Dendritic cell treated with granulocyte-macrophage colony-stimulating factor and Interleukin-4, amounts not matched to agents 40 ng/mL and 50 ng/mL, for 4 days (primary cell): ENCODE measurements around the gene ZNF615.
"Not testable (repeated sequence)": the region's sequence is repeated elsewhere in the genome, so short reads cannot be mapped to it uniquely, and the experiment has no call there.

Experiments used
- H3K27ac Mint-ChIP-seq: one replicate; pipeline ENCODE4 v1.8.0; 2022; ENCODE audit warnings: mild to moderate bottlenecking, mixed read lengths
- H3K27me3 Mint-ChIP-seq: one replicate; pipeline ENCODE4 v1.8.0; 2022; ENCODE audit warnings: mild to moderate bottlenecking, mixed read lengths
- H3K36me3 Mint-ChIP-seq: one replicate; pipeline ENCODE4 v1.8.0; 2022; ENCODE audit warnings: low read depth, mixed read lengths
- H3K4me1 Mint-ChIP-seq: one replicate; pipeline ENCODE4 v1.8.0; 2022; ENCODE audit warnings: low read depth, mixed read lengths
- H3K4me3 Mint-ChIP-seq: one replicate; pipeline ENCODE4 v1.8.0; 2022; ENCODE audit warnings: mild to moderate bottlenecking, moderate library complexity, mixed read lengths
- H3K9me3 Mint-ChIP-seq: one replicate; pipeline ENCODE4 v1.8.0; 2022; ENCODE audit warnings: mixed read lengths
- intact Hi-C: fragments of 100-400 bp; cut with micrococcal nuclease; formaldehyde crosslinking; loops from one replicate; pipeline ENCODE4 v1.15.0; 2022

Gene ZNF615

DNA sequence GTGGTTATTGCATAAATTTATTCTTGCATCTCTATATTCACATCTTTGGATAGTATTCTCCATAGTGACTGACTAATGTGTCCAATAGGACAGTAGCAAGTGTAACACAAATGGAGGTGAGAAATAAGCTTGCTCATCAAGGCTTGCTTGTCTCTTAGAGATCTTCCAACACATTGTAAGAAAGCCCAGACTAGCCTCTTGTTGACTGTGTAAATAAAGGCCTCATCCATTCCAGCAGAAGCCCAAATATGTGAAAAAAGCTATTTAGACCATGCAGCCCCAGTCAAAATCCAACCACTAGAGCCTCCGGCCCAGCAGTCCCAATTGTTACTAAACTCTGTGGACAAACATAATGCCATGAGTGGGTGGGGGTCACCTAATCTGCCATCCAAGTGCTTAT, 2.7 kb upstream of the ZNF615 start:
- Mint-ChIP-seq H3K4me1 (peaks cover 15% of the 10 kb centered on the region), H3K27me3 (no peaks in the 10 kb centered on the region), H3K27ac (no peak overlapping the region), H3K36me3 (peaks cover 63% of the 10 kb centered on the region), H3K9me3 (peaks cover 58% of the 10 kb centered on the region), H3K4me3 (no peak overlapping the region)
- intact Hi-C loops: no loop called here

DNA sequence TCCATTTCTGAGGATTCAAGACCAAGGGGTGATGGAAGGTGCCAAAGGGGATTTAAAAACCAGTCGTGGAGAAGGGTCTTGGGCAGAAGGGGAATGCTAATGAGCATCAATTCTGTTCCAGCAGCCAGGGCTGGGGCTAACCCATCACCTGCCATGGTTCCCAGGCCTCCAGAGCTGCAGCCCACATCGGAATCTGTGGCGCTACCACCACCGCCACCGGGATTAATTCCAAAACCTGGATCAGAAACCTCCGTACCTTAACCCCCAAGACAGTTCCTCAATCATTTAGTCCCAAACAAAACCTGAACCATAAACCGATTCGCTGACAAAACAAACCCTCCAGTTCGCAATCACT, 583 bp downstream of the ZNF615 start:
- Mint-ChIP-seq H3K27ac (peak overlapping the region; percentile 92), H3K9me3 (peaks cover 60% of the 10 kb centered on the region), H3K27me3 (no peaks in the 10 kb centered on the region), H3K4me1 (peaks cover 15% of the 10 kb centered on the region), H3K4me3 (peak overlapping the region; percentile 93), H3K36me3 (peaks cover 75% of the 10 kb centered on the region)
- intact Hi-C loops: loop anchor here (5.0 kb wide), 1 partner anchor 80 kb away; the partner anchor contains the start of gene ZNF613

DNA sequence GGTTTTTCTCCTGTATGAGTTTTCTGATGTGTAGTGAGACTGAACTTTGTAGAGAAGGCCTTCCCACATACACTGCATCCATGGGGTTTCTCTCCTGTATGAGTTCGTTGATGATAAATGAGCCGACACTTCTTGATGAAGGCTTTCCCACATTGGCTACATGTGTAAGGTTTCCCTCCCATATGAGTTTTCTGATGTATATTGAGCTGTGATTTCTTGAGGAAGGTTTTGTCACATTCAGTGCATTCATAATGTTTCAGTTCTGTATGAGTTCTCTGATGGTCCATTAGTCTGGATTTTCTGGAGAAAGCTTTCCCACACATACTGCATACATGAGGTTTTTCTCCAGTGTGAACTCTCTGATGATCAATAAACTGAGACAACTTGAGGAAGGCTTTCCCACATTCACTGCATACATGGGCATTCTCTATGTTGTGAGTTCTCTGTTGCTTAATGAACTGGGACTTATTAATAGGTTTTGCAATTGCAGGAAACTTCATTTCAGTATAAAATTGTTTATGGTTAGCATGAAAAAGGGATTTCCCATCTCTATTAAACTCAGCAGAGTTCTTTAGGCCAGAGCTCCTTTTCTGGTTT, 13.9 kb downstream of the ZNF615 start:
- Mint-ChIP-seq H3K27me3 (no peaks in the 10 kb centered on the region), H3K27ac (no peak overlapping the region), H3K4me1 (no peaks in the 10 kb centered on the region), H3K9me3 (peaks cover 96% of the 10 kb centered on the region), H3K4me3 (no peak overlapping the region), H3K36me3 (peaks cover 64% of the 10 kb centered on the region)
- intact Hi-C loops: no loop called here

DNA sequence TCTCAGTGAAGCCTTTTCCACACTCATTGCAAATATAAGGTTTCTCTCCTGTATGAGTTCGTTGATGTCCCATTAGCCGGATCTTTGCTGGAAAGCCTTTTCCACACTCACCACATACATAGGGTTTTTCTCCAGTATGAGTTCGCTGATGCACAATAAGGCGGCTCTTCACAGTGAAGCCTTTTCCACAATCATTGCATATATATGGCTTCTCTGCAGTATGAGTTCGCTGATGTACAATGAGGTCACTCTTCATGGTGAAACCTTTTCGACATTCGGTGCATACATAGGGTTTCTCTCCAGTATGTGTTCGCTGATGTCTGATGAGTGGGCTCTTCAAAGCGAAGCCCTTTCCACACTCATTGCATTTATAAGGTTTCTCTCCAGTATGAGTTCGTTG, 14.6 kb downstream of the ZNF615 start:
- Mint-ChIP-seq H3K27me3 (no peaks in the 10 kb centered on the region), H3K4me3 (no peak overlapping the region), H3K4me1 (no peaks in the 10 kb centered on the region), H3K36me3 (peaks cover 57% of the 10 kb centered on the region), H3K27ac (no peak overlapping the region), H3K9me3 (peaks cover 96% of the 10 kb centered on the region)
- intact Hi-C loops: no loop called here

GRCh38 chr19:51986309-51987291, 21.4 kb downstream of the ZNF615 start, which contains the start of gene ZNF350:
ZNF350 (minus strand) TSS chr19:51986840; CDS start chr19:51974360, 12,480 bp downstream.
- intact Hi-C loops: loop anchor here (2.0 kb wide), 1 partner anchor 22 kb away; the partner anchor contains the start of gene ZNF615
- H3K27ac Mint-ChIP-seq: peak within 1 kb of the TSS; percentile 98
- H3K9me3 Mint-ChIP-seq: peaks cover 79% of the 10 kb centered on the region
- H3K4me1 Mint-ChIP-seq: peaks cover under 1% of the 10 kb centered on the region
- no peaks in the 10 kb centered on the region for H3K27me3 Mint-ChIP-seq
- peak within 1 kb of the TSS; percentile 95 for H3K4me3 Mint-ChIP-seq
- H3K36me3 Mint-ChIP-seq: peaks cover 52% of the 10 kb centered on the region

DNA sequence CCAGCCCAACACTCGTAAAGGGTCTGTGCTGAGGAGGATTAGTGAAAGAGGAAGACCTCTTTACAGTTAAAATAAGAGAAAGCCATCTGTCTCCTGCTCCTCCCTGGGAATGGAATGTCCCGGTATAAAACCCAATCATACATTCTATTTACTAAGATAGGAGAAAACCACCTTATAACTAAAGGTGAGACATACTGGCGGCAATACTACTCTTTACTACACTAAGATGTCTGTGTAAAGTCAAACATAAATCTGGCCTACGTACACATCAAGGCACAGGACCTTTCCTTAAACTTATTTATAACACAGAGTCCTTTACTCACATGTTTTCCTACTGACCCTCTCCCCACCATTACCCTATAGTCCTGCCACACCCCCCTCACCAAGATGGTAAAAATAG, 24.6 kb downstream of the ZNF615 start:
- peaks cover 84% of the 10 kb centered on the region for H3K36me3 Mint-ChIP-seq
- no peaks in the 10 kb centered on the region for H3K27me3 Mint-ChIP-seq
- peaks cover 6% of the 10 kb centered on the region for H3K4me1 Mint-ChIP-seq
- H3K27ac Mint-ChIP-seq: no peak overlapping the region
- intact Hi-C loops: no loop called here
- H3K9me3 Mint-ChIP-seq: peaks cover 76% of the 10 kb centered on the region
- no peak overlapping the region for H3K4me3 Mint-ChIP-seq

DNA sequence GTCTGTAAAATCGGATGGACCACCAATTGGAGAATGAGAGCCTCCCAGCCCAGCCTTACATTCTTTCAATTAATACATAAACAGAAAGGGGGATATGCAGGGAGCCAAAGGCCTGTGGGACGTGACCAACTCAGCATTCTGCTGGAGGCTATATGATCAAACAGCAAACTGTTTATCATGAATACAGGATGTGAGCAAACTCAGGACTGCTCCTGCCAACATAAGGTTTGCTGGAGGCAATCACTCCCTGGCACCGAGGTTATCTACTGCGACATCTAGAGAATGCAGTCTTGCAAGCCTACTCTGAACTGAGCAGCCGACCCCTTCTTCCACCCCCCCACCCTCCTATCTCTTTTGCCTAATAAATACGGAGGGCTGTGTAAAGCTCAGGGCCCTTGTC, 27.1 kb downstream of the ZNF615 start:
- H3K27ac Mint-ChIP-seq, intact Hi-C loops, H3K4me1 Mint-ChIP-seq, H3K4me3 Mint-ChIP-seq, H3K27me3 Mint-ChIP-seq: not testable (repeated sequence)
- H3K36me3 Mint-ChIP-seq: peaks cover 88% of the 10 kb centered on the region
- peaks cover 78% of the 10 kb centered on the region for H3K9me3 Mint-ChIP-seq

DNA sequence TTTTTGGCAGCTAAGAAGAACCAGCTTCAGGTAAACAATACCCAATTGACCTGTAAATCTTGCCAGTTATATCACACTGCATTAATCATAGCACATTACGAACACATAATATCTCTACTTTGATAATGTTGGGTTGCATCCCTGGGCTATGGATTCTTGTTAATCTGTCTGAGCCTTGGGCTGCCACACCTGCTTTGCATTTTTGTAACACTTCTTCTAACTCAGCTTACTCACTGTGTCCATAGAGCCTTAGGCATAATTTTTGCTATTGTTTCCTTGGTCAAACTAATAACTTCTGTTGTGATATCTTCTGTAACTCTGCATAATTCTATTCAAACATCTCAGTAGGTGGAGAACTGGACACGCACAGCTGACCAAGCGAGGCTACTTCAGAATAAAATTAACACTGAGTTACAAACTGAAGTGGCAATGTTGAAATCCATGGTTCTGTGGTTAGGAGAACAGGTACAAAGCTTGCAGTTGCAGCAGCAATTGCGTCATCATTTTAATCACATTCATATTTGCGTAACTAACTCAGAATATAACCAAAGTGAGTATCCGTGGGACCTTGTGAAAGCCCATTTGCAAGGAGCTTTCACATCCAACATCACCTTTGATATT, 27.8 kb downstream of the ZNF615 start:
- H3K36me3 Mint-ChIP-seq: peaks cover 92% of the 10 kb centered on the region
- no peak overlapping the region for H3K4me3 Mint-ChIP-seq
- intact Hi-C loops: no loop called here
- peaks cover 81% of the 10 kb centered on the region for H3K9me3 Mint-ChIP-seq
- peaks cover 6% of the 10 kb centered on the region for H3K4me1 Mint-ChIP-seq
- no peak overlapping the region for H3K27ac Mint-ChIP-seq
- H3K27me3 Mint-ChIP-seq: no peaks in the 10 kb centered on the region

- Mint-ChIP-seq H3K4me3 (no peak overlapping the region), H3K27ac (no peak overlapping the region), H3K4me1 (peaks cover 6% of the 10 kb centered on the region), H3K9me3 (peaks cover 90% of the 10 kb centered on the region), H3K27me3 (no peaks in the 10 kb centered on the region), H3K36me3 (peaks cover 100% of the 10 kb centered on the region)
- intact Hi-C loops: no loop called here
These were observed 29.1 kb downstream of the ZNF615 start for GRCh38 chr19:51978882-51979281.

- H3K4me3 Mint-ChIP-seq: no peak overlapping the region
- intact Hi-C loops: no loop called here
- H3K27me3 Mint-ChIP-seq: no peaks in the 10 kb centered on the region
- H3K9me3 Mint-ChIP-seq: peaks cover 90% of the 10 kb centered on the region
- H3K27ac Mint-ChIP-seq: no peak overlapping the region
- H3K4me1 Mint-ChIP-seq: peaks cover 6% of the 10 kb centered on the region
- H3K36me3 Mint-ChIP-seq: peaks cover 100% of the 10 kb centered on the region
These were observed 30.7 kb downstream of the ZNF615 start for GRCh38 chr19:51977346-51977745.

GRCh38 chr19:51976852-51977251, 31.2 kb downstream of the ZNF615 start:
- intact Hi-C loops: no loop called here
- H3K27me3 Mint-ChIP-seq: no peaks in the 10 kb centered on the region
- H3K4me3 Mint-ChIP-seq: no peak overlapping the region
- H3K4me1 Mint-ChIP-seq: peaks cover 6% of the 10 kb centered on the region
- peaks cover 90% of the 10 kb centered on the region for H3K9me3 Mint-ChIP-seq
- peaks cover 100% of the 10 kb centered on the region for H3K36me3 Mint-ChIP-seq
- no peak overlapping the region for H3K27ac Mint-ChIP-seq

GRCh38 chr19:51975787-51976186, 32.2 kb downstream of the ZNF615 start:
- Mint-ChIP-seq H3K36me3 (peaks cover 100% of the 10 kb centered on the region), H3K9me3 (peaks cover 90% of the 10 kb centered on the region)
- intact Hi-C loops, H3K27me3 Mint-ChIP-seq, H3K4me1 Mint-ChIP-seq, H3K27ac Mint-ChIP-seq, H3K4me3 Mint-ChIP-seq: not testable (repeated sequence)

DNA sequence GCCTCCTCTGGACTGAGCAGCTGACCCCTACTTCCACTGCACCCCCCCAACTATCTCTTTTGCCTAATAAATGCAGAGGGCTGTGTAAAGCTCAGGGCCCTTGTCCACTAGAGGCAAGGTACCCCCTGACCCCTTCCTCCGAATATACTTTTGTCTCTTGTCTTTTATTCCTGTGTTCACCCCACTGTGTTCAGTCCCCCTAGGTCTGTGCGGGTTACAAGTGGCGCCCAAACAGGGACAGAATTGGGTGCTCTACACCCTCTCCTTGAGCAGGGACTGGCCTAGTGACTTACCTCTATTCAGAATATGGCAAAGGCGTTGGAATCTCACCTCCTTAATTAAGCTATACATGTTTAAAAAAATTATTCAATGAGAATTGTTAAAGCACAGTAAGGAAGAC, 36.4 kb downstream of the ZNF615 start:
- Mint-ChIP-seq H3K9me3 (peaks cover 90% of the 10 kb centered on the region), H3K27ac (no peak overlapping the region)

DNA sequence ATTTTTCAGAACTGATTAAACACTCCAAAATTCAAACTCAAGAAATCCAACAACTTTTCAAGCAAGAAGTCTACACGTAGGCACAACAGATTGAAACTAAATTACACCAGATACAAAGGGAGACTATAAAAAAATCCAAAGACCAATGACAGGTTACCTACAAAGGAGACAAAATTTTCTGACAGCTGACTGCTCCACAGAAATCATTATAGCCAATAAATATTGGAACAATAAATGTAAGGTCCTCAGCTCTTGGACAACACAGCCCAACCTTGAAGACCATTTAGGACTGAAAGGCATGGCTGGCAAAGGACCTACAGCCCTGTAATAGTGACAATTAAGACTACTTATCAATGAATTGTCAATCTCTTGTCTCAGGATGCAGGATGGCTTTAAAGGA, 37.3 kb downstream of the ZNF615 start:
- H3K27ac Mint-ChIP-seq: no peak overlapping the region
- no peaks in the 10 kb centered on the region for H3K27me3 Mint-ChIP-seq
- H3K9me3 Mint-ChIP-seq: peaks cover 90% of the 10 kb centered on the region
- no peaks in the 10 kb centered on the region for H3K4me1 Mint-ChIP-seq
- no peak overlapping the region for H3K4me3 Mint-ChIP-seq
- intact Hi-C loops: no loop called here
- H3K36me3 Mint-ChIP-seq: peaks cover 100% of the 10 kb centered on the region

More for the DNA sequence above, 36.4 kb downstream of the ZNF615 start:
- Mint-ChIP-seq H3K27me3 (no peaks in the 10 kb centered on the region), H3K36me3 (peaks cover 100% of the 10 kb centered on the region), H3K4me1 (no peaks in the 10 kb centered on the region), H3K4me3 (no peak overlapping the region)
- intact Hi-C loops: no loop called here
